HepG2 (cell line): ENCODE data around the gene TMEM186. TPM values are rescaled to one million over a fixed set of nuclear protein-coding genes. Genes with fewer than 3 reads are reported as not detected.
A peak's percentile ranks its signal among the peaks of the same experiment; 100 is the strongest.

Experiments
- CEBPG ChIP-seq: IDR thresholded peaks from 2 replicates; pipeline ENCODE4 v1.6.1; 2016
- KDM1A ChIP-seq: IDR thresholded peaks from 2 replicates; pipeline ENCODE4 v1.6.1; 2016; ENCODE audit warnings: missing compliant biosample characterization
- RARA ChIP-seq: IDR thresholded peaks from 2 replicates; pipeline ENCODE4 v1.6.1; 2016; ENCODE audit warnings: missing genetic modification reagents, missing compliant biosample characterization
- TCF12 ChIP-seq, 2 experiments: fragments of 450-650 bp in 1 of 2; sonication (generic) in 1 of 2; formaldehyde crosslinking in 1 of 2; IDR thresholded peaks; 2 replicates each; pipeline versions ENCODE4 v1.6.1 to v1.8.0; 2017 to 2022; ENCODE audit warnings: antibody characterized with exemption in 1 of 2, mild to moderate bottlenecking in 1 of 2, missing genetic modification reagents in 1 of 2, moderate library complexity in 1 of 2
- ZBTB37 ChIP-seq: sonication (generic); formaldehyde crosslinking; IDR thresholded peaks from 2 replicates; pipeline ENCODE4 v1.4.0; 2020; ENCODE audit warnings: mild to moderate bottlenecking, missing genetic modification reagents
- ZFP36 ChIP-seq: fragments of 150-350 bp; IDR thresholded peaks from 2 replicates; pipeline ENCODE4 v1.6.1; 2018; ENCODE audit warnings: borderline replicate concordance, low read length, low read depth; ENCODE audit not compliant: partially characterized antibody
- ZNF501 ChIP-seq: sonication (generic); formaldehyde crosslinking; IDR thresholded peaks from 2 replicates; pipeline ENCODE4 v1.5.1; 2020; ENCODE audit warnings: mild to moderate bottlenecking, moderate library complexity, missing genetic modification reagents
- ZNF546 ChIP-seq: sonication (generic); formaldehyde crosslinking; conservative IDR thresholded peaks from 2 replicates; pipeline ENCODE4 v1.8.1; 2023; ENCODE audit warnings: mild to moderate bottlenecking, missing genetic modification reagents
- ZNF563 ChIP-seq: sonication (generic); formaldehyde crosslinking; IDR thresholded peaks from 2 replicates; pipeline ENCODE4 v1.8.0; 2022; ENCODE audit warnings: mild to moderate bottlenecking, moderate library complexity, missing genetic modification reagents
- polyA plus RNA-seq, 8 experiments: library from polyadenylated mRNA; depleted of rRNA in 3 of 8; stranded (reverse) in 7 of 8; unstranded in 1 of 8; fragments of >200 nt; fragmentation: Illumina TruSeq in 4 of 8; extraction: Trizol in 4 of 8; gene quantifications; 2 replicates each; pipeline versions ENCODE4 v1.2.1 to v1.2.3, GENCODE V29; 2011 to 2016; ENCODE audit warnings: low read depth in 4 of 8, missing spikeins in 1 of 8, mixed read lengths in 1 of 8; ENCODE audit not compliant: insufficient read depth in 1 of 8
- total RNA-seq, 5 experiments: library from RNA; depleted of rRNA; stranded (reverse); fragments of >200 nt; fragmentation: Illumina TruSeq; extraction: Trizol; gene quantifications; 2 replicates each; pipeline ENCODE4 v1.2.3, GENCODE V29; 2016; ENCODE audit warnings: low read depth in 1 of 5
- TF ChIP-seq, protein P1 (sequence below): sonication (generic); formaldehyde crosslinking; IDR thresholded peaks from 2 replicates; pipeline ENCODE4 v1.5.0; 2020; ENCODE audit warnings: missing genetic modification reagents, mild to moderate bottlenecking, borderline replicate concordance
- TF ChIP-seq, protein P2 (sequence below), 2 experiments: sonication (generic) in 1 of 2; formaldehyde crosslinking in 1 of 2; IDR thresholded peaks; 2 replicates each; pipeline versions ENCODE4 v1.6.1 to v1.9.0; 2014 to 2022; ENCODE audit warnings: antibody characterized with exemption in 1 of 2, borderline replicate concordance in 1 of 2, inconsistent platforms in 1 of 2, low read depth in 1 of 2, missing genetic modification reagents in 1 of 2
- TF ChIP-seq, protein P3 (sequence below): sonication (generic); formaldehyde crosslinking; IDR thresholded peaks from 2 replicates; pipeline ENCODE4 v1.4.0; 2020; ENCODE audit warnings: mild to moderate bottlenecking, missing genetic modification reagents

The TMEM186 gene
- total and polyA plus RNA-seq, 2 of the 13 experiments (the other 11 are each of a cell fraction or from before 2014, with no cell fraction given) = 16.2 to 19.3 TPM

- TF ChIP-seq ZBTB37 (CRISPR knock-in tag) = 0 out of 2 replicates have a peak, but pooled peaks have one; percentile 62
- peak; percentile 18; the same call in 1 of the 2 replicates for TF ChIP-seq CEBPG (CRISPR knock-in tag)
- peak; percentile 69 for TF ChIP-seq ZFP36
- 0 out of 2 replicates have a peak, but pooled peaks have one; percentile 62 for TF ChIP-seq ZNF501
- TF ChIP-seq, protein P1, sequence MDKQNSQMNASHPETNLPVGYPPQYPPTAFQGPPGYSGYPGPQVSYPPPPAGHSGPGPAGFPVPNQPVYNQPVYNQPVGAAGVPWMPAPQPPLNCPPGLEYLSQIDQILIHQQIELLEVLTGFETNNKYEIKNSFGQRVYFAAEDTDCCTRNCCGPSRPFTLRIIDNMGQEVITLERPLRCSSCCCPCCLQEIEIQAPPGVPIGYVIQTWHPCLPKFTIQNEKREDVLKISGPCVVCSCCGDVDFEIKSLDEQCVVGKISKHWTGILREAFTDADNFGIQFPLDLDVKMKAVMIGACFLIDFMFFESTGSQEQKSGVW (CRISPR knock-in tag) = peak; percentile 77; the same call in 1 of the 2 replicates
- 0 out of 2 replicates have a peak, but pooled peaks have one; percentile 24 for TF ChIP-seq RARA (CRISPR knock-in tag)
- TF ChIP-seq, protein P2, sequence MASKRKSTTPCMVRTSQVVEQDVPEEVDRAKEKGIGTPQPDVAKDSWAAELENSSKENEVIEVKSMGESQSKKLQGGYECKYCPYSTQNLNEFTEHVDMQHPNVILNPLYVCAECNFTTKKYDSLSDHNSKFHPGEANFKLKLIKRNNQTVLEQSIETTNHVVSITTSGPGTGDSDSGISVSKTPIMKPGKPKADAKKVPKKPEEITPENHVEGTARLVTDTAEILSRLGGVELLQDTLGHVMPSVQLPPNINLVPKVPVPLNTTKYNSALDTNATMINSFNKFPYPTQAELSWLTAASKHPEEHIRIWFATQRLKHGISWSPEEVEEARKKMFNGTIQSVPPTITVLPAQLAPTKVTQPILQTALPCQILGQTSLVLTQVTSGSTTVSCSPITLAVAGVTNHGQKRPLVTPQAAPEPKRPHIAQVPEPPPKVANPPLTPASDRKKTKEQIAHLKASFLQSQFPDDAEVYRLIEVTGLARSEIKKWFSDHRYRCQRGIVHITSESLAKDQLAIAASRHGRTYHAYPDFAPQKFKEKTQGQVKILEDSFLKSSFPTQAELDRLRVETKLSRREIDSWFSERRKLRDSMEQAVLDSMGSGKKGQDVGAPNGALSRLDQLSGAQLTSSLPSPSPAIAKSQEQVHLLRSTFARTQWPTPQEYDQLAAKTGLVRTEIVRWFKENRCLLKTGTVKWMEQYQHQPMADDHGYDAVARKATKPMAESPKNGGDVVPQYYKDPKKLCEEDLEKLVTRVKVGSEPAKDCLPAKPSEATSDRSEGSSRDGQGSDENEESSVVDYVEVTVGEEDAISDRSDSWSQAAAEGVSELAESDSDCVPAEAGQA (IDR thresholded peaks at IDR 0.05; ENCODE audit: low read depth) = no peak
- TF ChIP-seq, protein P2 (CRISPR knock-in tag; IDR thresholded peaks at IDR 0.05; ENCODE audit: borderline replicate concordance) = no peak
- TF ChIP-seq TCF12 (IDR thresholded peaks at IDR 0.05) = no peak
- 0 out of 2 replicates have a peak, but pooled peaks have one; percentile 23 for TF ChIP-seq TCF12 (CRISPR knock-in tag; IDR thresholded peaks at IDR 0.05)
- TF ChIP-seq ZNF563 = no peak
- TF ChIP-seq, protein P3, sequence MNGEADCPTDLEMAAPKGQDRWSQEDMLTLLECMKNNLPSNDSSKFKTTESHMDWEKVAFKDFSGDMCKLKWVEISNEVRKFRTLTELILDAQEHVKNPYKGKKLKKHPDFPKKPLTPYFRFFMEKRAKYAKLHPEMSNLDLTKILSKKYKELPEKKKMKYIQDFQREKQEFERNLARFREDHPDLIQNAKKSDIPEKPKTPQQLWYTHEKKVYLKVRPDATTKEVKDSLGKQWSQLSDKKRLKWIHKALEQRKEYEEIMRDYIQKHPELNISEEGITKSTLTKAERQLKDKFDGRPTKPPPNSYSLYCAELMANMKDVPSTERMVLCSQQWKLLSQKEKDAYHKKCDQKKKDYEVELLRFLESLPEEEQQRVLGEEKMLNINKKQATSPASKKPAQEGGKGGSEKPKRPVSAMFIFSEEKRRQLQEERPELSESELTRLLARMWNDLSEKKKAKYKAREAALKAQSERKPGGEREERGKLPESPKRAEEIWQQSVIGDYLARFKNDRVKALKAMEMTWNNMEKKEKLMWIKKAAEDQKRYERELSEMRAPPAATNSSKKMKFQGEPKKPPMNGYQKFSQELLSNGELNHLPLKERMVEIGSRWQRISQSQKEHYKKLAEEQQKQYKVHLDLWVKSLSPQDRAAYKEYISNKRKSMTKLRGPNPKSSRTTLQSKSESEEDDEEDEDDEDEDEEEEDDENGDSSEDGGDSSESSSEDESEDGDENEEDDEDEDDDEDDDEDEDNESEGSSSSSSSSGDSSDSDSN (CRISPR knock-in tag) = peak; percentile 31; the same call in 1 of the 2 replicates
- TF ChIP-seq KDM1A (CRISPR knock-in tag) = 0 out of 2 replicates have a peak, but pooled peaks have one; percentile 55
- no peak for TF ChIP-seq ZNF546 (CRISPR knock-in tag)
These were observed 712 bp upstream of the TMEM186 start (continued) for GRCh38 chr16:8798174-8798527.
